ENCODE measurements around the gene MBNL2.

MBNL2 gene

DNA sequence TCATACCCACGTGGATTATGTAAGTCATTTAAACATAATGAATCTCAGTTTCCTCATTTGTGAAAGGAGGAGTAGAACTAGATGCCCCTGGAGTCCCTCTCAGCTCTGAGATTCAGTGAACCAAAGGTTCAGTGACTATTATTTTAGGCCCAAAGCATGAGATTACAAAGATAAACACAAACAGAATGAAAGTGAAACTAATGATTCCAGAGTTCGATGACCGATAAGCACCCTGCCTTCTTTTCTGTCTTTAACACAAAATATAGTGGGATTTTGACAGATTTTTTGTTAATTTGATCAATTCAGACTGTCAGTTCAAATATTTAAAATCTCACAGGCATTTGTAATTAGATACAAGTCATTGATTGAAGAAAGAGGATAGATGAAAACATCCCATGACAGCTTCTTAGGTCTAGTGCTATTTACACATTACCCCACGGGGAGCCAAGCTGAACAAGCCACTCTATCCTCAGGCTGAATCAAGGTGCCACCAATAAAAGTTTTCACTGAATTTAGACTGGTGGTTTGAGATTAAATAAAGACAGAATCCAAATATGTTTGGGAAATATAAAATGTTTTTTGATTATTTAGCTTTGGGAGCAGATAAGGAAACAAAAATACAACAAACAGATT, 147.2 kb downstream of the MBNL2 start:
- Histone ChIP-seq H3K4me3 (replicated peaks; ENCODE audit: insufficient read depth, low read length) (0 out of 2 replicates have a peak overlapping the region, but pooled peaks have one; percentile 0), H3K27me3 (ENCODE audit: insufficient read depth, poor library complexity, severe bottlenecking) (no peaks in the 10 kb centered on the region), H3K27ac (replicated peaks) (no peak overlapping the region)
- no peak for DNase-seq (ENCODE audit: low read depth in 1 of 2, low spot score in 1 of 2)
- TF ChIP-seq POLR2AphosphoS5 (IDR thresholded peaks at IDR 0.05; ENCODE audit: low read depth), result no peak
- TF ChIP-seq, protein P1, sequence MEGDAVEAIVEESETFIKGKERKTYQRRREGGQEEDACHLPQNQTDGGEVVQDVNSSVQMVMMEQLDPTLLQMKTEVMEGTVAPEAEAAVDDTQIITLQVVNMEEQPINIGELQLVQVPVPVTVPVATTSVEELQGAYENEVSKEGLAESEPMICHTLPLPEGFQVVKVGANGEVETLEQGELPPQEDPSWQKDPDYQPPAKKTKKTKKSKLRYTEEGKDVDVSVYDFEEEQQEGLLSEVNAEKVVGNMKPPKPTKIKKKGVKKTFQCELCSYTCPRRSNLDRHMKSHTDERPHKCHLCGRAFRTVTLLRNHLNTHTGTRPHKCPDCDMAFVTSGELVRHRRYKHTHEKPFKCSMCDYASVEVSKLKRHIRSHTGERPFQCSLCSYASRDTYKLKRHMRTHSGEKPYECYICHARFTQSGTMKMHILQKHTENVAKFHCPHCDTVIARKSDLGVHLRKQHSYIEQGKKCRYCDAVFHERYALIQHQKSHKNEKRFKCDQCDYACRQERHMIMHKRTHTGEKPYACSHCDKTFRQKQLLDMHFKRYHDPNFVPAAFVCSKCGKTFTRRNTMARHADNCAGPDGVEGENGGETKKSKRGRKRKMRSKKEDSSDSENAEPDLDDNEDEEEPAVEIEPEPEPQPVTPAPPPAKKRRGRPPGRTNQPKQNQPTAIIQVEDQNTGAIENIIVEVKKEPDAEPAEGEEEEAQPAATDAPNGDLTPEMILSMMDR (IDR thresholded peaks at IDR 0.05; ENCODE audit: insufficient read depth, low read length), result no peak
- no peak for TF ChIP-seq SPI1 (IDR thresholded peaks at IDR 0.05; ENCODE audit: borderline replicate concordance, low read depth)
- TF ChIP-seq GABPA (IDR thresholded peaks at IDR 0.05; ENCODE audit: low read depth), result no peak

DNA sequence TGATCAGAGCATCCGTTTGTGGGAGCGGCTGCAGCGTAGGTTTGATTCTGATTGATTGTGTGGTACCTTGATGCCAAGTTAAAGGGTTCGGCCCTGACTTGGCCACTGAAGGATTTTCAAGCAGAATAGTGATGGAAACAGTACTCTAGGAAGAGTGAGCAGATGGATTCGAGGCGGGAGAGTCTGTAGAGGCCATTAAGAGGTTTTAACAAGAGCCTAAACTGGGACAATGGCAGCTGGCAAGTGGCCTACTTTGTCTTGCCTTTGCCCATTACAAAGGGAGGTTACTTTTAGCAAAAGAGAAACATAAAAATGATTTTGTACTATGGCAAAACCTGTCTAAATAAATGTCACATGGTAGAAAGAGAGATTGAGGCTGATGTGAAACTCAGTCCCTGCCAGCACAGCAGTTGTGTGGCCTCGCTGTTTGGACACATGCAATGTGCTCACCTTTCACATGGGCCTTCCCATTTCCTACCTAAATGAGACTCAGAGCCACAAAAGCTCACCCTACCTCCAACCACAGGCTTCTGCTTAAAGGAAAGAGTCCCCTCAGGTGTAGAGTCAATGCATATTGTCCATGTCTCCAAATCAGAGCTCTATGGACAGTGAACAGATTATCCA, 149.5 kb downstream of the MBNL2 start:
- Histone ChIP-seq H3K4me3 (replicated peaks; ENCODE audit: insufficient read depth, low read length) (no peak overlapping the region), H3K27ac (replicated peaks) (no peak overlapping the region), H3K27me3 (ENCODE audit: insufficient read depth, poor library complexity, severe bottlenecking) (no peaks in the 10 kb centered on the region)
- TF ChIP-seq SPI1 (IDR thresholded peaks at IDR 0.05; ENCODE audit: borderline replicate concordance, low read depth), result no peak
- TF ChIP-seq, protein P1 (IDR thresholded peaks at IDR 0.05; ENCODE audit: insufficient read depth, low read length), result no peak
- TF ChIP-seq GABPA (IDR thresholded peaks at IDR 0.05; ENCODE audit: low read depth), result no peak
- no peak for TF ChIP-seq POLR2AphosphoS5 (IDR thresholded peaks at IDR 0.05; ENCODE audit: low read depth)
- TF ChIP-seq, protein P2, sequence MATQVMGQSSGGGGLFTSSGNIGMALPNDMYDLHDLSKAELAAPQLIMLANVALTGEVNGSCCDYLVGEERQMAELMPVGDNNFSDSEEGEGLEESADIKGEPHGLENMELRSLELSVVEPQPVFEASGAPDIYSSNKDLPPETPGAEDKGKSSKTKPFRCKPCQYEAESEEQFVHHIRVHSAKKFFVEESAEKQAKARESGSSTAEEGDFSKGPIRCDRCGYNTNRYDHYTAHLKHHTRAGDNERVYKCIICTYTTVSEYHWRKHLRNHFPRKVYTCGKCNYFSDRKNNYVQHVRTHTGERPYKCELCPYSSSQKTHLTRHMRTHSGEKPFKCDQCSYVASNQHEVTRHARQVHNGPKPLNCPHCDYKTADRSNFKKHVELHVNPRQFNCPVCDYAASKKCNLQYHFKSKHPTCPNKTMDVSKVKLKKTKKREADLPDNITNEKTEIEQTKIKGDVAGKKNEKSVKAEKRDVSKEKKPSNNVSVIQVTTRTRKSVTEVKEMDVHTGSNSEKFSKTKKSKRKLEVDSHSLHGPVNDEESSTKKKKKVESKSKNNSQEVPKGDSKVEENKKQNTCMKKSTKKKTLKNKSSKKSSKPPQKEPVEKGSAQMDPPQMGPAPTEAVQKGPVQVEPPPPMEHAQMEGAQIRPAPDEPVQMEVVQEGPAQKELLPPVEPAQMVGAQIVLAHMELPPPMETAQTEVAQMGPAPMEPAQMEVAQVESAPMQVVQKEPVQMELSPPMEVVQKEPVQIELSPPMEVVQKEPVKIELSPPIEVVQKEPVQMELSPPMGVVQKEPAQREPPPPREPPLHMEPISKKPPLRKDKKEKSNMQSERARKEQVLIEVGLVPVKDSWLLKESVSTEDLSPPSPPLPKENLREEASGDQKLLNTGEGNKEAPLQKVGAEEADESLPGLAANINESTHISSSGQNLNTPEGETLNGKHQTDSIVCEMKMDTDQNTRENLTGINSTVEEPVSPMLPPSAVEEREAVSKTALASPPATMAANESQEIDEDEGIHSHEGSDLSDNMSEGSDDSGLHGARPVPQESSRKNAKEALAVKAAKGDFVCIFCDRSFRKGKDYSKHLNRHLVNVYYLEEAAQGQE (IDR thresholded peaks at IDR 0.05; ENCODE audit: insufficient replicate concordance, low read depth), result no peak
- DNase-seq (ENCODE audit: low read depth in 1 of 2, low spot score in 1 of 2), result no peak

DNA sequence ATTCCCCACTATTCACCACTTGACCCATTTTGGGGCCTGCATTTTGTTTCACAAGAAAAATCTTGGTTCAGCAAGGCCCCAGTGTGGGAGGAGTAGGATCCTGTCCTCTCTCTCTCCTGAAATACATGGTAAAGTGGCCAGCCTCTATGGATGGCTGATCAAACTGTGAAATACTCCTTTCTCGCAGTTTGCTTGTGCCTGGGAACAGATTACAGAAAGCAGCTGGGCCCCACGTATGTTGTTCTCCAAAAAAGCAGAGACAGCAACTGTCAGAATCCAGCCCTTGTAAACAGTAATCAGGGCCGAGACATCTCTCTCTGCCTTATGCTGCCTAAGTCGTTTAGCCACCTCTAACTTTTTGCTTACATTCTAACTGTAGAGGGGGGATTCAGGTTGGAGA, 150.8 kb downstream of the MBNL2 start:
- Histone ChIP-seq H3K27me3 (ENCODE audit: insufficient read depth, poor library complexity, severe bottlenecking) (no peaks in the 10 kb centered on the region), H3K4me3 (replicated peaks; ENCODE audit: insufficient read depth, low read length) (no peak overlapping the region), H3K27ac (replicated peaks) (no peak overlapping the region)
- TF ChIP-seq, protein P2 (IDR thresholded peaks at IDR 0.05; ENCODE audit: insufficient replicate concordance, low read depth), result no peak
- DNase-seq (ENCODE audit: low read depth in 1 of 2, low spot score in 1 of 2), result no peak

DNA sequence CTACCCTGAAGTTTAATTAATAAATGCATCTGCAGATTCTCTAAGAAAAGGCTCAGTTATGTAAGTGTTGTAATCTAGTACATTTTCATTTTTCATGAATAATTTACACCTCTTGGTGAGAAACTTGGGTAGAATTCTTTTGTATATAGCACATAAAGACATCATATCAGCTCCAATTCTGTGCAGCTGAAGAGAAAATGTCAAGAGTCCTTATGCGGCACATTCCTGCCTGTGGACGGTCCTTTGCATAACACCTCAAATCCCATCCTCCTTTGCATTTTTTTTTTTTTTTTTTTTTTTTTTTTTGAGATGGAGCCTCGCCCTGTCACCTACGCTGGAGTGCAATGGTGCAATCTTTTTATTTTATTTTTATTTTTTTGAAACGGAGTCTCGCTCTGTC, 151.7 kb downstream of the MBNL2 start:
- Histone ChIP-seq H3K27ac (replicated peaks) (no peak overlapping the region), H3K27me3 (ENCODE audit: insufficient read depth, poor library complexity, severe bottlenecking) (no peaks in the 10 kb centered on the region), H3K4me3 (replicated peaks; ENCODE audit: insufficient read depth, low read length) (no peak overlapping the region)
- TF ChIP-seq SPI1 (IDR thresholded peaks at IDR 0.05; ENCODE audit: borderline replicate concordance, low read depth), result no peak
- TF ChIP-seq, protein P2 (IDR thresholded peaks at IDR 0.05; ENCODE audit: insufficient replicate concordance, low read depth), result no peak
- TF ChIP-seq, protein P1 (IDR thresholded peaks at IDR 0.05; ENCODE audit: insufficient read depth, low read length), result no peak
- TF ChIP-seq POLR2AphosphoS5 (IDR thresholded peaks at IDR 0.05; ENCODE audit: low read depth), result no peak
- no peak for TF ChIP-seq GABPA (IDR thresholded peaks at IDR 0.05; ENCODE audit: low read depth)
- DNase-seq (ENCODE audit: low read depth in 1 of 2, low spot score in 1 of 2), result no peak

All from HL-60 (cell line).